Hepatic stellate cell (primary cell): ENCODE results near the gene JAK1.
A peak's percentile ranks its signal among the peaks of the same experiment; 100 is the strongest.
"Not testable (repeated sequence)": the region's sequence is repeated elsewhere in the genome, so short reads cannot be mapped to it uniquely, and the experiment has no call there.

ENCODE experiments used
- DNase-seq: peaks from one replicate; pipeline ENCODE4 v3.0.0; 2011; ENCODE audit warnings: low spot score

The JAK1 gene

GRCh38 chr1:64948905-64949833 is 17.2 kb downstream of the JAK1 start:
- DNase-seq, result no peak

GRCh38 chr1:64948216-64948615 is 18.1 kb downstream of the JAK1 start:
- DNase-seq, result no peak

- DNase-seq, result no peak
Observed at GRCh38 chr1:64946916-64947315, 19.4 kb downstream of the JAK1 start.

- no peak for DNase-seq
Observed at GRCh38 chr1:64944913-64945312, 21.4 kb downstream of the JAK1 start.

- DNase-seq, result no peak
Observed at GRCh38 chr1:64942675-64943074, 23.7 kb downstream of the JAK1 start.

- no peak for DNase-seq
Observed at GRCh38 chr1:64942118-64942517, 24.2 kb downstream of the JAK1 start.

- DNase-seq, result no peak
Observed at GRCh38 chr1:64941461-64942117, 24.8 kb downstream of the JAK1 start.

- DNase-seq, result no peak
Observed at GRCh38 chr1:64940025-64940424, 26.3 kb downstream of the JAK1 start.

- no peak for DNase-seq
Observed at GRCh38 chr1:64938991-64939390, 27.4 kb downstream of the JAK1 start.

- DNase-seq, result no peak
Observed at GRCh38 chr1:64936956-64937355, 29.4 kb downstream of the JAK1 start.

- DNase-seq, result no peak
Observed at GRCh38 chr1:64935551-64936155, 30.7 kb downstream of the JAK1 start.

GRCh38 chr1:64934878-64935275 is 31.5 kb downstream of the JAK1 start:
- no peak for DNase-seq

GRCh38 chr1:64934115-64934877 is 32.1 kb downstream of the JAK1 start:
- no peak for DNase-seq

- peak; percentile 66 for DNase-seq
Observed at GRCh38 chr1:64933296-64934070, 32.9 kb downstream of the JAK1 start.

GRCh38 chr1:64932962-64933295 is 33.4 kb downstream of the JAK1 start:
- no peak for DNase-seq

GRCh38 chr1:64930640-64931039 is 35.7 kb downstream of the JAK1 start:
- not testable (repeated sequence) for DNase-seq

- DNase-seq, result no peak
Observed at GRCh38 chr1:64929221-64929620, 37.1 kb downstream of the JAK1 start.

- no peak for DNase-seq
Observed at GRCh38 chr1:64928325-64928724, 38.0 kb downstream of the JAK1 start.

- no peak for DNase-seq
Observed at GRCh38 chr1:64925594-64925993, 40.8 kb downstream of the JAK1 start.

GRCh38 chr1:64923294-64923718 is 43.0 kb downstream of the JAK1 start:
- DNase-seq, result no peak

- DNase-seq, result no peak
Observed at GRCh38 chr1:64922336-64922735, 44.0 kb downstream of the JAK1 start.

- no peak for DNase-seq
Observed at GRCh38 chr1:64921771-64922170, 44.6 kb downstream of the JAK1 start.
